PC-3 (cell line): ENCODE results near the gene IGSF9B.

Experiments
- CTCF ChIP-seq: fragments of 300-600 bp; sonication (generic); conservative IDR thresholded peaks from 2 replicates; pipeline ENCODE4 v1.5.1; 2017; ENCODE audit warnings: antibody characterized with exemption, low read depth, mild to moderate bottlenecking, low read length
- EZH2 ChIP-seq: fragments of 300-600 bp; sonication (generic); IDR thresholded peaks from one replicate; pipeline ENCODE4 v1.6.1; 2017; ENCODE audit warnings: antibody characterized with exemption, mild to moderate bottlenecking, low read length; ENCODE audit not compliant: unreplicated experiment

GRCh38 chr11:133977067-133977677, 20.4 kb upstream of the IGSF9B start:
- TF ChIP-seq CTCF (no peak), EZH2 (no peak)
